Inflammatory macrophage (primary cell): ENCODE data around the gene GLRA1.
"Not testable (repeated sequence)": the region's sequence is repeated elsewhere in the genome, so short reads cannot be mapped to it uniquely, and the experiment has no call there.

Experiments used
- DNase-seq, 2 donors: peaks; one replicate each; pipeline ENCODE4 v3.0.0-alpha.2; 2020 to 2022

Gene GLRA1

GRCh38 chr5:151812757-151813309, 111.8 kb downstream of the GLRA1 start:
- no peak for DNase-seq

- peak in 1 of 2 donors; percentile 17 for DNase-seq
Observed at GRCh38 chr5:151811593-151812321, 112.9 kb downstream of the GLRA1 start.

GRCh38 chr5:151810897-151811296, 113.8 kb downstream of the GLRA1 start:
- no peak for DNase-seq

GRCh38 chr5:151810449-151810848, 114.2 kb downstream of the GLRA1 start:
- no peak for DNase-seq

GRCh38 chr5:151808451-151809169, 116.0 kb downstream of the GLRA1 start:
- DNase-seq = no peak

GRCh38 chr5:151805414-151806223, 119.0 kb downstream of the GLRA1 start:
- DNase-seq = peak; percentile 19 to 45

- DNase-seq = no peak
Observed at GRCh38 chr5:151800532-151800931, 124.1 kb downstream of the GLRA1 start.

- DNase-seq = peak; percentile 23 to 73
Observed at GRCh38 chr5:151799407-151799806, 125.2 kb downstream of the GLRA1 start.

GRCh38 chr5:151798674-151799073, 126.0 kb downstream of the GLRA1 start:
- DNase-seq = peak in 1 of 2 donors; percentile 22

GRCh38 chr5:151795426-151795825, 129.2 kb downstream of the GLRA1 start:
- DNase-seq = no peak

- no peak for DNase-seq
Observed at GRCh38 chr5:151793358-151793757, 131.3 kb downstream of the GLRA1 start.

- no peak for DNase-seq
Observed at GRCh38 chr5:151787817-151788216, 136.8 kb downstream of the GLRA1 start.

GRCh38 chr5:151786468-151786867, 138.2 kb downstream of the GLRA1 start:
- DNase-seq = no peak

- no peak for DNase-seq
Observed at GRCh38 chr5:151784141-151784540, 140.5 kb downstream of the GLRA1 start.

GRCh38 chr5:151783664-151784063, 141.0 kb downstream of the GLRA1 start:
- DNase-seq = not testable (repeated sequence)

GRCh38 chr5:151781201-151781600, 143.4 kb downstream of the GLRA1 start:
- DNase-seq = peak in 1 of 2 donors; percentile 55

- DNase-seq = no peak
Observed at GRCh38 chr5:151780348-151780747, 144.3 kb downstream of the GLRA1 start.

GRCh38 chr5:151779531-151780125, 145.0 kb downstream of the GLRA1 start:
- no peak for DNase-seq

- no peak for DNase-seq
Observed at GRCh38 chr5:151775025-151775606, 149.5 kb downstream of the GLRA1 start.

GRCh38 chr5:151773951-151774350, 150.7 kb downstream of the GLRA1 start:
- DNase-seq = no peak

- peak in 1 of 2 donors; percentile 27 for DNase-seq
Observed at GRCh38 chr5:151772846-151773561, 151.6 kb downstream of the GLRA1 start.
